ENCODE results near the gene ZMYND8.

ZMYND8 gene

GRCh38 chr20:47174456-47175243, 181.8 kb downstream of the ZMYND8 start:
- DNase-seq (ENCODE audit: low read depth), result no peak

GRCh38 chr20:47173596-47174216, 182.8 kb downstream of the ZMYND8 start:
- no peak for DNase-seq (ENCODE audit: low read depth)

GRCh38 chr20:47172579-47172978, 183.9 kb downstream of the ZMYND8 start:
- no peak for DNase-seq (ENCODE audit: low read depth)

GRCh38 chr20:47167846-47168245, 188.7 kb downstream of the ZMYND8 start:
- DNase-seq (ENCODE audit: low read depth), result no peak

GRCh38 chr20:47165376-47165865, 191.1 kb downstream of the ZMYND8 start:
- no peak for DNase-seq (ENCODE audit: low read depth)

GRCh38 chr20:47164140-47164539, 192.4 kb downstream of the ZMYND8 start:
- DNase-seq (ENCODE audit: low read depth), result no peak

GRCh38 chr20:47161411-47161810, 195.1 kb downstream of the ZMYND8 start:
- no peak for DNase-seq (ENCODE audit: low read depth)

- DNase-seq (ENCODE audit: low read depth), result no peak
Observed at GRCh38 chr20:47160992-47161391, 195.5 kb downstream of the ZMYND8 start.

- no peak for DNase-seq (ENCODE audit: low read depth)
Observed at GRCh38 chr20:47160240-47160639, 196.3 kb downstream of the ZMYND8 start.

Measured in activated T-helper 1 cell treated with Interleukin-2 at 50 U/mL for 16 hours (primary cell).